IPS DF 6.9 (cell line): Measurements from ENCODE around the gene FNDC10.

Source experiments
- DNase-seq: peaks from one replicate; pipeline ENCODE4 v3.0.0-alpha.2; 2013; ENCODE audit warnings: low read depth, low spot score
- H3K27ac ChIP-seq: one replicate; pipeline ENCODE4 v1.5.1; 2013; ENCODE audit warnings: low read length, control low read depth
- H3K27me3 ChIP-seq: 2 replicates; pipeline ENCODE4 v1.6.1; 2013; ENCODE audit warnings: mild to moderate bottlenecking, low read length; ENCODE audit not compliant: control insufficient read depth, insufficient read depth
- H3K36me3 ChIP-seq: 2 replicates; pipeline ENCODE4 v1.6.1; 2013; ENCODE audit warnings: low read length; ENCODE audit not compliant: control insufficient read depth, insufficient read depth
- H3K4me1 ChIP-seq: 2 replicates; pipeline ENCODE4 v1.6.1; 2013; ENCODE audit warnings: low read length; ENCODE audit not compliant: control insufficient read depth, insufficient read depth
- H3K4me3 ChIP-seq: 2 replicates; pipeline ENCODE4 v1.5.1; 2013; ENCODE audit warnings: mild to moderate bottlenecking, low read length
- H3K9me3 ChIP-seq: 2 replicates; pipeline ENCODE4 v1.6.1; 2013; ENCODE audit warnings: low read length, inconsistent platforms; ENCODE audit not compliant: control insufficient read depth, insufficient read depth
- WGBS: extraction: QIAGEN DNeasy Blood & Tissue Kit; methylation state at CpG from one replicate; pipeline ENCODE4 v1.1.7; 2013; ENCODE audit warnings: mixed read lengths, missing lambda C conversion rate; ENCODE audit not compliant: insufficient read length, insufficient coverage; 5-methylcytosine and 5-hydroxymethylcytosine counted together

The FNDC10 gene

GRCh38 chr1:1627829-1628753, 28.2 kb upstream of the FNDC10 start:
- no peak overlapping the region; the same call in 1 of the 2 replicates for H3K4me3 ChIP-seq

GRCh38 chr1:1627261-1627828, 27.4 kb upstream of the FNDC10 start:
- Histone ChIP-seq H3K4me3 (no peak overlapping the region), H3K36me3 (no peaks in the 10 kb centered on the region), H3K4me1 (peaks cover 5% of the 10 kb centered on the region; the same call in 1 of the 2 replicates), H3K27me3 (no peaks in the 10 kb centered on the region; the same call in 1 of the 2 replicates), H3K9me3 (no peaks in the 10 kb centered on the region), H3K27ac (no peak overlapping the region)
- no peak for DNase-seq
- no CpG with 5 or more reads among the region's 37 CpGs for WGBS

More at GRCh38 chr1:1627829-1628753, 28.2 kb upstream of the FNDC10 start:
- H3K27me3 ChIP-seq: no peaks in the 10 kb centered on the region; the same call in 1 of the 2 replicates
- no peak for DNase-seq
- no peak overlapping the region for H3K27ac ChIP-seq
- no peaks in the 10 kb centered on the region for H3K9me3 ChIP-seq
- H3K36me3 ChIP-seq: no peaks in the 10 kb centered on the region
- H3K4me1 ChIP-seq: peaks cover 5% of the 10 kb centered on the region; the same call in 1 of the 2 replicates
- WGBS: no CpG with 5 or more reads among the region's 53 CpGs

GRCh38 chr1:1626207-1627141, 26.5 kb upstream of the FNDC10 start:
- H3K27me3 ChIP-seq: no peaks in the 10 kb centered on the region
- no CpG with 5 or more reads among the region's 48 CpGs for WGBS
- DNase-seq: no peak
- H3K27ac ChIP-seq: no peak overlapping the region
- H3K9me3 ChIP-seq: no peaks in the 10 kb centered on the region
- H3K4me1 ChIP-seq: peaks cover 5% of the 10 kb centered on the region; the same call in 1 of the 2 replicates
- no peaks in the 10 kb centered on the region for H3K36me3 ChIP-seq
- H3K4me3 ChIP-seq: no peak overlapping the region

GRCh38 chr1:1625824-1626206, 25.9 kb upstream of the FNDC10 start:
- H3K36me3 ChIP-seq: no peaks in the 10 kb centered on the region
- no peaks in the 10 kb centered on the region for H3K9me3 ChIP-seq
- peaks cover 5% of the 10 kb centered on the region; the same call in 1 of the 2 replicates for H3K4me1 ChIP-seq
- no peak overlapping the region for H3K4me3 ChIP-seq
- H3K27me3 ChIP-seq: no peaks in the 10 kb centered on the region
- DNase-seq: no peak
- WGBS: no CpG with 5 or more reads among the region's 8 CpGs
- no peak overlapping the region for H3K27ac ChIP-seq

GRCh38 chr1:1625404-1625775, 25.5 kb upstream of the FNDC10 start:
- no peaks in the 10 kb centered on the region for H3K9me3 ChIP-seq
- H3K4me3 ChIP-seq: no peak overlapping the region
- H3K36me3 ChIP-seq: no peaks in the 10 kb centered on the region
- H3K4me1 ChIP-seq: peaks cover 5% of the 10 kb centered on the region; the same call in 1 of the 2 replicates
- DNase-seq: no peak
- WGBS: no CpG with 5 or more reads among the region's 28 CpGs
- H3K27ac ChIP-seq: no peak overlapping the region
- H3K27me3 ChIP-seq: no peaks in the 10 kb centered on the region

- WGBS: no CpG with 5 or more reads among the region's 38 CpGs
- Histone ChIP-seq H3K27ac (no peak overlapping the region), H3K36me3 (no peaks in the 10 kb centered on the region), H3K27me3 (no peaks in the 10 kb centered on the region), H3K4me3 (no peak overlapping the region), H3K9me3 (no peaks in the 10 kb centered on the region), H3K4me1 (peaks cover 5% of the 10 kb centered on the region; the same call in 1 of the 2 replicates)
- DNase-seq: no peak
Measured at GRCh38 chr1:1624443-1625403, 24.8 kb upstream of the FNDC10 start.

- no CpG with 5 or more reads among the region's 51 CpGs for WGBS
- no peak for DNase-seq
- Histone ChIP-seq H3K27me3 (no peaks in the 10 kb centered on the region), H3K4me1 (peaks cover 5% of the 10 kb centered on the region; the same call in 1 of the 2 replicates), H3K27ac (no peak overlapping the region), H3K36me3 (no peaks in the 10 kb centered on the region), H3K4me3 (no peak overlapping the region), H3K9me3 (no peaks in the 10 kb centered on the region)
Measured at GRCh38 chr1:1623631-1624442, 23.9 kb upstream of the FNDC10 start.

GRCh38 chr1:1623181-1623630, 23.3 kb upstream of the FNDC10 start:
- DNase-seq: no peak
- WGBS: no CpG with 5 or more reads among the region's 33 CpGs
- Histone ChIP-seq H3K36me3 (no peaks in the 10 kb centered on the region), H3K27ac (no peak overlapping the region), H3K27me3 (no peaks in the 10 kb centered on the region), H3K4me1 (peaks cover 3% of the 10 kb centered on the region; the same call in 1 of the 2 replicates), H3K4me3 (no peak overlapping the region), H3K9me3 (no peaks in the 10 kb centered on the region)

- no CpG with 5 or more reads among the region's 17 CpGs for WGBS
- DNase-seq: no peak
- no peaks in the 10 kb centered on the region for H3K36me3 ChIP-seq
- H3K4me3 ChIP-seq: no peak overlapping the region
- H3K27me3 ChIP-seq: no peaks in the 10 kb centered on the region
- peaks cover 2% of the 10 kb centered on the region; the same call in 1 of the 2 replicates for H3K4me1 ChIP-seq
- H3K27ac ChIP-seq: no peak overlapping the region
- H3K9me3 ChIP-seq: no peaks in the 10 kb centered on the region
Measured at GRCh38 chr1:1622788-1623094, 22.8 kb upstream of the FNDC10 start.
